NT2/D1 (cell line): ENCODE results near the gene FRMD5.

Experiments
- DNase-seq: peaks from one replicate; pipeline ENCODE4 v3.0.0-alpha.2; 2011; ENCODE audit warnings: low read depth, low spot score
- H3K27me3 ChIP-seq: 2 replicates; pipeline ENCODE4 v1.6.0; 2011; ENCODE audit warnings: mild to moderate bottlenecking; ENCODE audit not compliant: insufficient read length, insufficient read depth
- H3K36me3 ChIP-seq: 2 replicates; pipeline ENCODE4 v1.6.1; 2011; ENCODE audit warnings: mild to moderate bottlenecking, low read length, mixed read lengths; ENCODE audit not compliant: insufficient read depth, insufficient read length
- H3K4me1 ChIP-seq: 2 replicates; pipeline ENCODE4 v1.5.1; 2011; ENCODE audit not compliant: insufficient read depth, insufficient read length
- H3K4me3 ChIP-seq: 2 replicates; pipeline ENCODE4 v1.5.1; 2011; ENCODE audit warnings: low read depth; ENCODE audit not compliant: insufficient read length
- H3K9ac ChIP-seq: 2 replicates; pipeline ENCODE4 v1.6.0; 2011; ENCODE audit warnings: low read depth; ENCODE audit not compliant: insufficient read length
- H3K9me3 ChIP-seq: 2 replicates; pipeline ENCODE4 v1.5.1; 2011; ENCODE audit warnings: mild to moderate bottlenecking, low read length; ENCODE audit not compliant: insufficient read depth
- SUZ12 ChIP-seq: IDR thresholded peaks from 2 replicates; pipeline ENCODE4 v1.6.1; 2011; ENCODE audit not compliant: insufficient read length, insufficient read depth; ENCODE audit errors: extremely low read depth
- YY1 ChIP-seq: IDR thresholded peaks from 2 replicates; pipeline ENCODE4 v1.6.1; 2011; ENCODE audit not compliant: insufficient read length, insufficient read depth
- ZNF274 ChIP-seq: IDR thresholded peaks from 2 replicates; pipeline ENCODE4 v1.6.1; 2011; ENCODE audit warnings: mild to moderate bottlenecking, low read depth, low read length

The FRMD5 gene

GRCh38 chr15:44081026-44082013 lies 113.8 kb downstream of the FRMD5 start:
- H3K9me3 ChIP-seq = no peaks in the 10 kb centered on the region
- DNase-seq = no peak
- H3K4me1 ChIP-seq = no peaks in the 10 kb centered on the region
- H3K9ac ChIP-seq = no peak overlapping the region
- no peaks in the 10 kb centered on the region for H3K27me3 ChIP-seq
- no peaks in the 10 kb centered on the region for H3K36me3 ChIP-seq
- no peak overlapping the region for H3K4me3 ChIP-seq
- no peak for TF ChIP-seq SUZ12
- TF ChIP-seq ZNF274 = no peak
- no peak for TF ChIP-seq YY1

GRCh38 chr15:44075535-44075934 lies 119.5 kb downstream of the FRMD5 start:
- Histone ChIP-seq H3K9ac (no peak overlapping the region), H3K36me3 (no peaks in the 10 kb centered on the region), H3K4me1 (no peaks in the 10 kb centered on the region), H3K9me3 (no peaks in the 10 kb centered on the region), H3K4me3 (no peak overlapping the region), H3K27me3 (no peaks in the 10 kb centered on the region)
- TF ChIP-seq ZNF274 (no peak), SUZ12 (no peak), YY1 (no peak)
- DNase-seq = no peak

GRCh38 chr15:44069489-44069888 lies 125.6 kb downstream of the FRMD5 start:
- Histone ChIP-seq H3K9me3 (no peaks in the 10 kb centered on the region), H3K4me3 (no peak overlapping the region), H3K27me3 (no peaks in the 10 kb centered on the region), H3K9ac (no peak overlapping the region), H3K36me3 (no peaks in the 10 kb centered on the region), H3K4me1 (no peaks in the 10 kb centered on the region)
- no peak for TF ChIP-seq ZNF274
- TF ChIP-seq YY1 = no peak
- no peak for TF ChIP-seq SUZ12
- DNase-seq = no peak

- H3K9ac ChIP-seq = no peak overlapping the region
These were observed 126.7 kb downstream of the FRMD5 start for GRCh38 chr15:44068347-44068746.

GRCh38 chr15:44066211-44066827 lies 128.8 kb downstream of the FRMD5 start:
- Histone ChIP-seq H3K36me3 (no peaks in the 10 kb centered on the region), H3K27me3 (no peaks in the 10 kb centered on the region), H3K4me1 (no peaks in the 10 kb centered on the region), H3K9me3 (no peaks in the 10 kb centered on the region), H3K4me3 (no peak overlapping the region), H3K9ac (no peak overlapping the region)
- DNase-seq = peak; percentile 57
- TF ChIP-seq YY1 = no peak
- no peak for TF ChIP-seq ZNF274
- no peak for TF ChIP-seq SUZ12

More at GRCh38 chr15:44068347-44068746, 126.7 kb downstream of the FRMD5 start:
- H3K4me1 ChIP-seq = no peaks in the 10 kb centered on the region
- H3K4me3 ChIP-seq = no peak overlapping the region
- no peaks in the 10 kb centered on the region for H3K36me3 ChIP-seq
- no peak for TF ChIP-seq YY1
- no peak for TF ChIP-seq ZNF274
- no peak for TF ChIP-seq SUZ12
- H3K9me3 ChIP-seq = no peaks in the 10 kb centered on the region
- no peak for DNase-seq
- no peaks in the 10 kb centered on the region for H3K27me3 ChIP-seq

- no peaks in the 10 kb centered on the region for H3K4me1 ChIP-seq
These were observed 130.4 kb downstream of the FRMD5 start for GRCh38 chr15:44064706-44065105.

GRCh38 chr15:44058126-44058525 lies 136.9 kb downstream of the FRMD5 start:
- Histone ChIP-seq H3K4me3 (no peak overlapping the region), H3K9ac (no peak overlapping the region), H3K36me3 (no peaks in the 10 kb centered on the region), H3K9me3 (no peaks in the 10 kb centered on the region), H3K4me1 (no peaks in the 10 kb centered on the region), H3K27me3 (no peaks in the 10 kb centered on the region)
- TF ChIP-seq SUZ12 = no peak
- no peak for TF ChIP-seq YY1
- TF ChIP-seq ZNF274 = no peak
- DNase-seq = no peak

More at GRCh38 chr15:44064706-44065105, 130.4 kb downstream of the FRMD5 start:
- no peak for DNase-seq
- H3K4me3 ChIP-seq = no peak overlapping the region
- TF ChIP-seq SUZ12 = no peak
- no peak for TF ChIP-seq YY1
- no peak for TF ChIP-seq ZNF274
- H3K27me3 ChIP-seq = no peaks in the 10 kb centered on the region
- no peaks in the 10 kb centered on the region for H3K9me3 ChIP-seq
- no peak overlapping the region for H3K9ac ChIP-seq
- no peaks in the 10 kb centered on the region for H3K36me3 ChIP-seq
